Heart left ventricle (tissue), 16 donors: ENCODE results near the gene ADGRD1. TPM values are rescaled to one million over a fixed set of nuclear protein-coding genes. Genes with fewer than 3 reads are reported as not detected.

ENCODE experiments used
- ATAC-seq, 4 donors: fragments of 200-7000 bp; cut with Tn5 transposase; one replicate each; pipeline ENCODE4 v1.9.1; 2020 to 2022; ENCODE audit warnings: moderate library complexity in 4 of 4, mild to moderate bottlenecking in 3 of 4, moderate number of reproducible peaks in 1 of 4
- DNase-seq, 5 donors: peaks; one replicate each; pipeline ENCODE4 v3.0.0-alpha.2; 2020
- H3K27ac ChIP-seq, 12 donors: fragments of 200-600 bp; sonication (generic) in 4 of 12; one replicate each; pipeline versions ENCODE4 v1.5.0 to v1.8.0; 2016 to 2022; ENCODE audit warnings: mild to moderate bottlenecking in 2 of 12
- H3K27me3 ChIP-seq, 9 donors: fragments of 200-600 bp; sonication (generic) in 2 of 9; one replicate each; pipeline versions ENCODE4 v1.5.1 to v1.8.0; 2016 to 2022; ENCODE audit warnings: mild to moderate bottlenecking in 3 of 9
- H3K36me3 ChIP-seq, 9 donors: fragments of 200-600 bp; sonication (generic) in 2 of 9; one replicate each; pipeline versions ENCODE4 v1.5.0 to v1.8.0; 2018 to 2022; ENCODE audit warnings: mild to moderate bottlenecking in 2 of 9
- H3K4me1 ChIP-seq, 12 donors: fragments of 200-600 bp; sonication (generic) in 4 of 12; one replicate each; pipeline versions ENCODE4 v1.5.0 to v1.8.0; 2016 to 2022; ENCODE audit warnings: mild to moderate bottlenecking in 3 of 12
- H3K4me3 ChIP-seq, 12 donors: fragments of 200-600 bp; sonication (generic) in 4 of 12; one replicate each; pipeline versions ENCODE4 v1.5.0 to v1.8.0; 2017 to 2022; ENCODE audit warnings: mild to moderate bottlenecking in 9 of 12, moderate library complexity in 4 of 12
- H3K9me3 ChIP-seq, 12 donors: fragments of 200-600 bp; sonication (generic) in 4 of 12; one replicate each; pipeline versions ENCODE4 v1.5.0 to v1.8.0; 2016 to 2022; ENCODE audit warnings: mild to moderate bottlenecking in 1 of 12
- CTCF ChIP-seq, 12 donors: fragments of 200-600 bp; sonication (generic) in 4 of 12; IDR thresholded peaks; one replicate each; pipeline versions ENCODE4 v1.5.0 to v1.8.0; 2018 to 2022; ENCODE audit warnings: antibody characterized with exemption in 12 of 12, mild to moderate bottlenecking in 5 of 12
- POLR2A ChIP-seq, 2 donors: fragments of 450-650 bp; IDR thresholded peaks; one replicate each; pipeline ENCODE4 v1.6.1; 2017; ENCODE audit warnings: antibody characterized with exemption in 2 of 2, mild to moderate bottlenecking in 2 of 2, moderate library complexity in 2 of 2
- WGBS, 4 donors: extraction: QIAGEN DNeasy Blood & Tissue Kit in 2 of 4; methylation state at CpG; one replicate each; pipeline versions ENCODE4 v1.1.5 to v1.1.7; 2013 to 2018; 5-methylcytosine and 5-hydroxymethylcytosine counted together
- intact Hi-C, 10 donors: fragments of 100-400 bp; cut with DNase I; formaldehyde crosslinking; loops; one replicate each; pipeline versions ENCODE4 v1.11.1 to v1.14.2; 2022
- polyA plus RNA-seq, 2 donors: library from polyadenylated mRNA; stranded (reverse); fragments of 200-250 nt; gene quantifications; one replicate each; pipeline ENCODE4 v1.2.3, GENCODE V29; 2013
- total RNA-seq, 9 donors: library from RNA; depleted of rRNA in 2 of 9; stranded (reverse); fragments of >200 nt in 2 of 9; fragmentation: NEBNext Ultra II Directional in 3 of 9; extraction: Animal tissue kit (Norgen Biotek cat#: 25700) in 3 of 9; gene quantifications; one replicate each; pipeline versions ENCODE4 v1.1.0 to v1.2.4, GENCODE V29; 2016 to 2023
- donor health status: ischemic (EF 13 %, LVEDD 7.1; RV severe dilation, severe dysfunction).
- donor health status: healthy with polysubstance abuse.
- donor health status: DM: no; HTN: yes; CAD: no.
- donor health status: DM: no; HTN: no; CAD: no.
- donor health status: ischemic (EF 25% LVEDD 6.9; RV normal size, moderate dysfunction).
- donor health status: ischemic (EF 25% LVEDD 5.7; RV mildly dilated, moderate dysfunction).
- donor health status: healthy.
- donor health status: DM: yes; HTN: yes; CAD: no.
- donor health status: ischemic (EF 35%, LVEDD 5.7; RV mildly dilated, moderate dysfunction).
- donor health status: nonischemic (EF 11% LVEDD 7.7; RV severe dilation, severe dysfunction).
- donor health status: DM: yes; HTN: yes; CAD: no.
- donor health status: PGD.
- donor health status: ischemic (EF 29% LVEDD 5.4; RV normal size, mild dysfunction).
- donor health status: nonischemic (EF 23%, LVEDD 6.1; RV moderate dilation, normal function).

Gene ADGRD1
- total and polyA plus RNA-seq, 11 donors = 22.7 to 109 (median 66.3) TPM

DNA sequence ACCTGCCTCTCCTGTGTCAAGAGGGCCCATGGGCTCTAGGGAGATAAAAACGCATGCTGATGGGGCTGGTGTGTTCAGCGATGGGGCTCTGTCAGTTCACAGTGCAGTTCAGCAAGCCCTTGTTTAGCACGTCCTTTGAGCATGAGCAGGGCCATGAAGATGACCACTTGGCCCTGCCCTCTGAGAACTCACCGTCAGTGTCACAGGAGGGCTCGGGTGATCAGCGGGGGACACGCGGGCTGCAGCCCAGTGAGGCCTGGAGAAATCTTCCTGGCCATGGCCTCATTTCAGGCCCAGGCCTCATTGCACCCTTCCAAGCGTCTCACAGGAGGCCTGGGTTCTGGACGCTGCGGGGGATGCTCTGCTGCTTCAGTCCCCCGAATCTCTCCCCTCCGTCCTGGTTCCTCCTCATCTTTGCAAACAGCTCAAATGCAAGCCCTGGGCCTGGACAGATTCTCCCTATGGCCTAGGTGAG, 181.6 kb downstream of the ADGRD1 start:
- ATAC-seq (no peak), DNase-seq (peak in 1 of 5 donors; percentile 10)
- no peaks in the 10 kb centered on the region for H3K9me3 ChIP-seq
- H3K27ac ChIP-seq = no peak overlapping the region
- H3K36me3 ChIP-seq = peaks cover 0 to 56% (median 7%) of the 10 kb centered on the region in 9 donors
- intact Hi-C loops = loop anchor here in 2 of 10 donors (10.0 kb wide), 1 partner anchor 221 kb away; no protein-coding TSS in a partner anchor
- 92 to 99% (median 94%) methylated on average over 8 to 13 of the region's 13 CpGs for WGBS, 4 donors
- TF ChIP-seq POLR2A (IDR thresholded peaks at IDR 0.05) (no peak), CTCF (IDR thresholded peaks at IDR 0.05) (no peak)
- H3K4me3 ChIP-seq = no peak overlapping the region
- H3K27me3 ChIP-seq = no peaks in the 10 kb centered on the region
- peaks cover 0 to 17% (median 9%) of the 10 kb centered on the region in 12 donors for H3K4me1 ChIP-seq

DNA sequence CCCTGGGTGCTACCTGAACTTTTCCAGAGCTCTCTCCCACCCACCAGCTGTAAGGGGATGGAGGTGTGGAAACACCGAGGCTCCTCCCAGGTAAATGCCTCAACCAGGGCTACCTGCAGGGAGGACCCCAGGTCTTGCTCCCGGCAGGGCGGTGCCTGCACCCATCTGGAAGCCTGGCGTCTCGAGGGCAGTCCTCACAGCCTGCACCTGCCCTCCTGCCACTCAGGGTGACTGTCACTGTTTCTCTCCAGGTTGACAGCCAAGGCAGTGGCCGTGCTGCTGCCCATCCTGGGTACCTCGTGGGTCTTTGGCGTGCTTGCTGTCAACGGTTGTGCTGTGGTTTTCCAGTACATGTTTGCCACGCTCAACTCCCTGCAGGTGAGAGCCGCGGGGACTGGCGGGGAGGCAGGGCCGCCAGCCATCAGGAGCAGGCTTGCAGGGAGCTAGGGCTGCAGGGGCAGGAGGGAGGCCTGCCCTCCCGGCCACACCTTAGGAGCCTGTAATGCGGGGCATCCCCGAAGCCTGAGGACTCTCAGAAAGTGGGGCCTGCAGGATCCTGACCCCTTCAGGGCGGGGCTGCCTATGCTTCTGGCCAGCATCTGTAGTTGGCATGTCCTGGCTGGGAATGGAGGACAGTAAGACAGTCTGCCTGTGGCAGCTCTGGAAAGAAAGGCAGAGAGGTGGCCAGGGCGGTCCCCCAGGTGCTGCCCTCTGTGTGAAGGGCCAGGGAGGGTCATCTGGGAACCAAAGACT, 182.3 kb downstream of the ADGRD1 start:
- no peak for TF ChIP-seq CTCF (IDR thresholded peaks at IDR 0.05)
- no peak for TF ChIP-seq POLR2A (IDR thresholded peaks at IDR 0.05)
- Histone ChIP-seq H3K36me3 (peaks cover 0 to 59% (median 7%) of the 10 kb centered on the region in 9 donors), H3K4me3 (no peak overlapping the region), H3K9me3 (no peaks in the 10 kb centered on the region), H3K4me1 (peaks cover 0 to 15% (median 9%) of the 10 kb centered on the region in 12 donors), H3K27me3 (no peaks in the 10 kb centered on the region), H3K27ac (no peak overlapping the region)
- ATAC-seq (no peak), DNase-seq (peak in 1 of 5 donors; percentile 12)
- intact Hi-C loops = loop anchor here in 2 of 10 donors (10.0 kb wide), 1 partner anchor 221 kb away; no protein-coding TSS in a partner anchor
- WGBS, 4 donors = 87 to 92% (median 91%) methylated on average over 6 to 19 of the region's 19 CpGs

DNA sequence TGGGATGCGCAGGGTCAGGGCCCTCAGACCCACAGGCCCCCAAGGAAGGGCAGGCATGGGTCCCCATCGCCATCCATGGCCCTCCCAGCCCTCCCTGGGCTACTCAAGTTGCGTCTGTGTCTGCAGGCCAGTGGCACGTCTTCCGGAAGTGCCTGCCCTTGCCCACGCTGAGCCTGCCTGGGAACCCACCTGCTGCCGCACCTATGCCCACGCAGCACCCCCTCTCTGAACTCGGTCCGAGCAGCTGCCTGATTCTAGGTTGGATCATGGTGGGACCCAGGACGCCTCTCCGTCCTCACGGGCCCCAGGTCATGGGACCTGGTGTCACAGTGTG, 182.8 kb downstream of the ADGRD1 start:
- WGBS, 4 donors = 88 to 96% (median 93%) methylated on average over 10 to 13 of the region's 13 CpGs
- peaks cover 0 to 59% (median 7%) of the 10 kb centered on the region in 9 donors for H3K36me3 ChIP-seq
- intact Hi-C loops = loop anchor here in 2 of 10 donors (10.0 kb wide), 1 partner anchor 222 kb away; no protein-coding TSS in a partner anchor

GRCh38 chr12:131137009-131137835, 183.5 kb downstream of the ADGRD1 start:
- H3K27ac ChIP-seq = no peak overlapping the region
- peaks cover 0 to 3% (median under 1%) of the 10 kb centered on the region in 12 donors for H3K4me1 ChIP-seq
- 85 to 92% (median 88%) methylated on average over 17 to 25 of the region's 25 CpGs for WGBS, 4 donors
- intact Hi-C loops = loop anchor here in 2 of 10 donors (10.0 kb wide), 1 partner anchor 222 kb away; no protein-coding TSS in a partner anchor
- ATAC-seq (no peak), DNase-seq (peak in 1 of 5 donors; percentile 13)
- no peaks in the 10 kb centered on the region for H3K9me3 ChIP-seq
- TF ChIP-seq POLR2A (IDR thresholded peaks at IDR 0.05) (no peak), CTCF (IDR thresholded peaks at IDR 0.05) (no peak)
- H3K27me3 ChIP-seq = no peaks in the 10 kb centered on the region
- H3K4me3 ChIP-seq = no peak overlapping the region
- peaks cover 0 to 59% (median 7%) of the 10 kb centered on the region in 9 donors for H3K36me3 ChIP-seq

More for the DNA sequence above, 182.8 kb downstream of the ADGRD1 start:
- Histone ChIP-seq H3K4me1 (peaks cover 0 to 10% (median 8%) of the 10 kb centered on the region in 12 donors), H3K9me3 (no peaks in the 10 kb centered on the region), H3K4me3 (no peak overlapping the region), H3K27me3 (no peaks in the 10 kb centered on the region), H3K27ac (no peak overlapping the region)
- no peak for TF ChIP-seq POLR2A (IDR thresholded peaks at IDR 0.05)
- DNase-seq (peak in 1 of 5 donors; percentile 9), ATAC-seq (no peak)
